Caco-2 (cell line): ENCODE measurements around the gene WIPF1. TPM values are rescaled to one million over a fixed set of nuclear protein-coding genes. Genes with fewer than 3 reads are reported as not detected.

ENCODE experiments used
- BruUV-seq: library from RNA; stranded (reverse); fragments of 400-500 nt; replicated peaks from 2 replicates; lab custom pipeline; 2021; lab: Mats Ljungman, UMichigan
- CTCF ChIA-PET: fragments of 300-600 bp; sonication (Branson Sonifier 250); formaldehyde crosslinking; loops from one replicate; lab custom pipeline; 2022; ENCODE audit warnings: antibody characterized with exemption; lab: Charles Lee
- POLR2A ChIA-PET: fragments of 300-600 bp; sonication (Branson Sonifier 250); formaldehyde crosslinking; loops from one replicate; lab custom pipeline; 2022; ENCODE audit warnings: antibody characterized with exemption; lab: Charles Lee
- DNase-seq, 2 experiments: peaks; one replicate each; pipeline versions ENCODE4 v3.0.0 to v3.0.0-alpha.2; 2020 to 2022
- H3K27me3 ChIP-seq: replicated peaks from 2 replicates; pipeline ENCODE4 v1.6.0; 2011; ENCODE audit warnings: low read length; ENCODE audit not compliant: control insufficient read depth, insufficient read depth
- H3K36me3 ChIP-seq: 2 replicates; pipeline ENCODE4 v1.5.1; 2011; ENCODE audit warnings: low read length; ENCODE audit not compliant: control insufficient read depth, insufficient read depth
- H3K4me1 ChIP-seq: fragments of 250-450 bp; sonication (Bioruptor Pico); 2 replicates; pipeline ENCODE4 v1.5.1; 2020; ENCODE audit warnings: mild to moderate bottlenecking
- H3K4me3 ChIP-seq: 2 replicates; pipeline ENCODE4 v1.5.1; 2011; ENCODE audit warnings: low read depth, mild to moderate bottlenecking, control low read depth, low read length
- H3K9me3 ChIP-seq: fragments of 250-450 bp; sonication (Bioruptor Pico); 2 replicates; pipeline ENCODE4 v1.5.1; 2020; ENCODE audit warnings: mild to moderate bottlenecking, moderate library complexity
- H3K27ac Mint-ChIP-seq: one replicate; pipeline ENCODE4 v1.8.0; 2022; ENCODE audit warnings: mixed read lengths; ENCODE audit not compliant: unreplicated experiment
- H3K27me3 Mint-ChIP-seq: one replicate; pipeline ENCODE4 v1.8.0; 2022; ENCODE audit warnings: mixed read lengths; ENCODE audit not compliant: insufficient read depth, unreplicated experiment
- H3K36me3 Mint-ChIP-seq: one replicate; pipeline ENCODE4 v1.8.0; 2022; ENCODE audit warnings: mild to moderate bottlenecking, mixed read lengths; ENCODE audit not compliant: insufficient read depth, unreplicated experiment
- H3K4me1 Mint-ChIP-seq: one replicate; pipeline ENCODE4 v1.8.0; 2022; ENCODE audit warnings: low read depth, mixed read lengths; ENCODE audit not compliant: unreplicated experiment
- H3K4me3 Mint-ChIP-seq: one replicate; pipeline ENCODE4 v1.8.0; 2022; ENCODE audit warnings: mild to moderate bottlenecking, moderate library complexity, mixed read lengths; ENCODE audit not compliant: unreplicated experiment
- H3K9me3 Mint-ChIP-seq: one replicate; pipeline ENCODE4 v1.8.0; 2022; ENCODE audit warnings: mixed read lengths; ENCODE audit not compliant: unreplicated experiment
- CTCF ChIP-seq, 2 experiments: fragments of 200-600 bp in 1 of 2; IDR thresholded peaks; 1 replicate in 1 of 2; 2 replicates in 1 of 2; pipeline versions ENCODE4 v1.5.1 to v1.8.0; 2011 to 2022; ENCODE audit warnings: antibody characterized with exemption in 1 of 2, control low read depth in 1 of 2, inconsistent platforms in 1 of 2, low read depth in 1 of 2, low read length in 1 of 2, mild to moderate bottlenecking in 1 of 2, moderate library complexity in 1 of 2; ENCODE audit not compliant: insufficient read depth in 1 of 2, severe bottlenecking in 1 of 2, unreplicated experiment in 1 of 2
- intact Hi-C: fragments of 100-400 bp; cut with micrococcal nuclease; formaldehyde crosslinking; loops from one replicate; pipeline ENCODE4 v1.10.0; 2022; ENCODE audit not compliant: unreplicated experiment
- total RNA-seq: library from RNA; stranded (reverse); gene quantifications from 2 replicates; pipeline ENCODE4 v1.2.3, GENCODE V29; 2022

WIPF1 gene
- total RNA-seq, 1 experiment from 2014 or later = 5.1 TPM

- BruUV-seq = no TSS peak
- H3K27me3 ChIP-seq = no peaks in the 10 kb centered on the region
These were observed 1.8 kb upstream of the WIPF1 start for GRCh38 chr2:174599310-174599921.

GRCh38 chr2:174597009-174597344, 627 bp downstream of the WIPF1 start:
- TF ChIP-seq CTCF (IDR thresholded peaks at IDR 0.05; ENCODE audit: insufficient read depth in 1 of 2, low read depth in 1 of 2, low read length in 1 of 2, severe bottlenecking in 1 of 2, unreplicated experiment in 1 of 2) = no peak
- H3K27ac Mint-ChIP-seq = no peak overlapping the region
- H3K36me3 Mint-ChIP-seq = no peaks in the 10 kb centered on the region
- CTCF ChIA-PET = interaction anchor here (1.2 kb wide), 1 partner anchor 102 kb away, joined by 4 read pairs; no protein-coding TSS in a partner anchor
- Histone ChIP-seq H3K4me3 (no peak overlapping the region), H3K36me3 (no peaks in the 10 kb centered on the region), H3K27me3 (no peaks in the 10 kb centered on the region), H3K4me1 (no peaks in the 10 kb centered on the region), H3K9me3 (no peaks in the 10 kb centered on the region)
- intact Hi-C loops = no loop called here
- H3K27me3 Mint-ChIP-seq = no peaks in the 10 kb centered on the region
- peaks cover 16% of the 10 kb centered on the region for H3K9me3 Mint-ChIP-seq
- no peak for DNase-seq
- BruUV-seq = no TSS peak
- H3K4me1 Mint-ChIP-seq = no peaks in the 10 kb centered on the region
- no peak overlapping the region for H3K4me3 Mint-ChIP-seq
- POLR2A ChIA-PET = no interaction called here

More at GRCh38 chr2:174599310-174599921, 1.8 kb upstream of the WIPF1 start:
- CTCF ChIA-PET = no interaction called here
- Histone ChIP-seq H3K4me1 (no peaks in the 10 kb centered on the region), H3K9me3 (no peaks in the 10 kb centered on the region), H3K4me3 (no peak overlapping the region), H3K36me3 (no peaks in the 10 kb centered on the region)
- intact Hi-C loops = no loop called here
- no peak overlapping the region for H3K27ac Mint-ChIP-seq
- no peaks in the 10 kb centered on the region for H3K27me3 Mint-ChIP-seq
- H3K36me3 Mint-ChIP-seq = no peaks in the 10 kb centered on the region
- H3K9me3 Mint-ChIP-seq = peaks cover 16% of the 10 kb centered on the region
- no peak for DNase-seq
- TF ChIP-seq CTCF (IDR thresholded peaks at IDR 0.05; ENCODE audit: insufficient read depth in 1 of 2, low read depth in 1 of 2, low read length in 1 of 2, severe bottlenecking in 1 of 2, unreplicated experiment in 1 of 2) = no peak
- POLR2A ChIA-PET = no interaction called here
- no peaks in the 10 kb centered on the region for H3K4me1 Mint-ChIP-seq
- no peak overlapping the region for H3K4me3 Mint-ChIP-seq

- Histone ChIP-seq H3K4me1 (peaks cover under 1% of the 10 kb centered on the region; the same call in 1 of the 2 replicates), H3K9me3 (no peaks in the 10 kb centered on the region), H3K36me3 (no peaks in the 10 kb centered on the region), H3K4me3 (no peak overlapping the region), H3K27me3 (no peaks in the 10 kb centered on the region)
- no peaks in the 10 kb centered on the region for H3K36me3 Mint-ChIP-seq
- TF ChIP-seq CTCF (IDR thresholded peaks at IDR 0.05; ENCODE audit: insufficient read depth in 1 of 2, low read depth in 1 of 2, low read length in 1 of 2, severe bottlenecking in 1 of 2, unreplicated experiment in 1 of 2) = no peak
- H3K4me3 Mint-ChIP-seq = no peak overlapping the region
- DNase-seq = no peak
- intact Hi-C loops = no loop called here
- ChIA-PET CTCF (no interaction called here), POLR2A (no interaction called here)
- no peaks in the 10 kb centered on the region for H3K27me3 Mint-ChIP-seq
- no peaks in the 10 kb centered on the region for H3K4me1 Mint-ChIP-seq
- H3K9me3 Mint-ChIP-seq = peaks cover 16% of the 10 kb centered on the region
- H3K27ac Mint-ChIP-seq = no peak overlapping the region
- BruUV-seq = no TSS peak
These were observed 1.7 kb downstream of the WIPF1 start for GRCh38 chr2:174595891-174596397.
